GM19193 (cell line): ENCODE data around the gene RHOT1.

Experiments
- POLR2A ChIP-seq: IDR thresholded peaks from 4 replicates; pipeline ENCODE4 v1.6.1; 2011; ENCODE audit not compliant: insufficient read depth, insufficient read length; ENCODE audit errors: extremely low read depth

The RHOT1 gene

GRCh38 chr17:32142038-32142856, at the start of gene RHOT1:
TSS of gene RHOT1 (plus strand) at chr17:32142502. CDS start at chr17:32142693, 191 bp downstream.
- peak; percentile 55 for TF ChIP-seq POLR2A

DNA sequence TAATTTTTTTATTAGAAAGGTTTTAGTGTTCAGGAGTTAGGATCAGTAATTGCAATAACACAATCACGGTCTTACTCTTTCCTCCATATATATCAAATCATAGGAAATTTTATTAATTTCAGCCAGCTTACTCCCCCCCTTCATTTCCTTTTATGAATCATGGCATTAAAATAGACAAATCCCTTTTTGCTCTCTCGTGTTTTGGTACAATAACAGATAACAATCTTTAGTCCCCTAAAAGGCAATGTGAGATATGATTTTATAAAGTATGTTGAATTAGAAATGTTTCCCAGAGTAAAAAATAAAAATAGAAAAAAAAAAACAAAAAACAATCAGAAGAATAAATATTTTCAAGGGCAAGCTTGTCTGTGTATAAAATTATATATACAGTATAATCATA, 42.6 kb upstream of the RHOT1 start:
- no peak for TF ChIP-seq POLR2A

- TF ChIP-seq POLR2A = no peak
These were observed 41.2 kb upstream of the RHOT1 start for GRCh38 chr17:32100971-32101631.

DNA sequence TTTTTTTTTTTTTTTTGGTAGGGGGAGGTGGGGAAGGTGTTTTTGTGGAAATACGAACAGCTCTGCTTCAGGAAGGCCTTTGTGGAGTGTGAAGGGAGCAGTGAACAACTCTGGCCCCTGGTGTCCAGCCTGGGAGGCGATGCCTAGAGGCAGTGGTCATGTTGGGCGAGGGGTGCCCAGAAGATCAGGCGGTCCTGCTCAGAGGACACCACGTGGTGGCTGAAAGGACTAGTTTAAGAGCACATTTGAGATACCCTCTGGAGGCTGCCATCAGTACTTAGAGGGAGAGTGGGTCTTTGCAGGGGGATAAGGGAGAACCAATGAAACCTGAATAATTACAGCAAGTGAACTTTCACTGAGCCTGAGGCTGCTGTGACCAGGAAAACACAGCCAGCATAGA, 40.1 kb upstream of the RHOT1 start:
- TF ChIP-seq POLR2A = no peak

DNA sequence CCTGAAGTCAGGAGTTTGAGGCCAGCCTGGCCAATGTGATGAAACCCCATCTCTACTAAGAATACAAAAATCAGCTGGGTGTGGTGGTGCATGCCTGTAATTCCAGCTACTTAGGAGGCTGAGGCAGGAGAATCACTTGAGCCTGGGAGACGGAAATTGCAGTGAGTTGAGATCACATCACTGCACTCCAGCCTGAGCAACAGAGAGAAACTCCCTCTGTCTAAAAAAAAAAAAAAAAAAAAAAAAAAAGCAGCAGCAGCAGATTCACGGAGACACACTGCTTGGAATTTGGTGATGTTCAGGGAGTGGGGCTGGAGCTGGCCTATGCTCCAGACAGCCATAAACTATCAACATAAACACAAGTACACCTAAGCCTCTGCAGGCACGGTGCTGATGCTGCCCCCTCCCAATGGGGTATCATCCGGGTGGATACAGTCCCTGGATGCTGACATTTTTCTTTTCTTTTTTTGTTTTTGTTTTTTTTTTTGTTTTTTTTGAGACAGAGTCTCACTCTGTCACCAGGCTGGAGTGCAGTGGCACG, 39.6 kb upstream of the RHOT1 start:
- no peak for TF ChIP-seq POLR2A

GRCh38 chr17:32103476-32104113, 38.7 kb upstream of the RHOT1 start:
- TF ChIP-seq POLR2A = no peak

GRCh38 chr17:32104158-32104557, 38.1 kb upstream of the RHOT1 start:
- TF ChIP-seq POLR2A = no peak

GRCh38 chr17:32110596-32110995, 31.7 kb upstream of the RHOT1 start:
- TF ChIP-seq POLR2A = no peak

GRCh38 chr17:32111141-32111771, 31.0 kb upstream of the RHOT1 start:
- no peak for TF ChIP-seq POLR2A

DNA sequence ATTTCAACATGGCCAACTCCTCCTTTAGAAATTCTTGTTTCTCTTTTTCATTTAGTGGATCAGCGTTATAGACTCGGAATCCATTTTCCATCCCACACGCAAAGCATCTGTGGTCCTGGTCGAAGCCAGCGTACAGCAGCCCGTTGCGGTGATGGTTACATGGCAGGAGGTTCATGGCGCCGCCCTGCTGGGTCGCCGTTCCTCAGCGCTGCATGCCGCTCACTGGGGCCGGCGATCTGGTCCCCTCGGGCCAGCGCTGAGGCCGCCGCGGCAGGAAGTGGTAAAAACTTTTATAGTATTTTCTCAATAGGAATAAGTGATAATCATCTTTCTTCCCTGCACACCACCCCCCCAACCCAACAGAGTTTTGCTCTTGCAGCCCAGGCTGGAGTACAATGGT, 29.9 kb upstream of the RHOT1 start:
- no peak for TF ChIP-seq POLR2A

DNA sequence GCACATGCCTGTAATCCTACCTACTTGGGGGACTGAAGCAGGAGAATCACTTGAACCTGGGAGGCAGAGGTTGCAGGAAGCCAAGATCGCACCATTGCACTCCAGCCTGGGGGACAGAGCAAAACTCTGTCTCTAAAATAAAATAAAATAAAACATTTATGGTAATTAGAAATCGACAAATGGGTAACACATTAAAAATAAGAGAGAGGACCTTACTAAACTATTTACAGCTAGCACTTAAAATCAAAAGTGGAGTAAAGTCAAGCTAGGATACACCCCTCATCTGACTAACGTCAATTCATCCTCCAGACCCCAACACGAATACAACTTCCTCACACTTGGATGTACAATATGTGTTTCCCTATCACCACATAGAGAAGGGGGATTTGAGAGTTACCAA, 27.8 kb upstream of the RHOT1 start:
- TF ChIP-seq POLR2A = no peak

DNA sequence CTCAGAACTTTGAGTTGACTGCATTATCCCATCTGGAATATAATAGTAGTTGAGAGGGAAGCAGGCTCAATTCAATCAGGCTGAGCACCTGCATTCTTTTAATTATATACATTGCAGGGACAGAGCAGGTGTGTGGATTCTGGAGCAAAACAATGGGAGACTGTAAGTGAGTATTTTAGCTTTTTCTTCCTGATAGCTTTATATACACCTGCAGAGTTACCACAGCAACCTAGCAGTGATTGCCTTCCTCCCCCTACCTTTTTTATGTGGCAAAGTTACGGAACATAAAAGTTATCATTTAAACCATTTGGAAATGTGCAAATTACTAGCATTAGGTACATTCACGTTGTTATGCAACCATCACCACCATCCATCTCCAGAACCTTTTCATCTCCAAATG, 25.4 kb upstream of the RHOT1 start:
- no peak for TF ChIP-seq POLR2A

DNA sequence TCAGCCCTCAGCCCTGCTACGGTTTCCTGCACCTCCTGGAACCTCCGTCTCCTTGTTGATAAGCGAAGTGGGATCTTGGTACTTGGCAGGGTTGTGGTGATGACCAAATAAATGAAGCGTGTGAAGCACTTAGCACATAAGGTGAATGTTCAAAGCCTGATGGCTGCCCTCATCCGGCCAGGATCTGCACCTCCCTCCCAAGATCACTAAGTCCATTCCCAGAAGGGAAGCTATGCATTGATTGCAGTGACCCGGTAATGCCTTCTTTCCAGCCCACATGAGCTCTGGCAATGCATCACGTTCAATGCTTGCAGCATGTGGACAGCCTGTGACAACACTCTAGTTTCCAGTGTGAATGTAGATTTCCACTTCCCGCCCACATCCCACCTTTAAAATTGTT, 24.9 kb upstream of the RHOT1 start:
- no peak for TF ChIP-seq POLR2A

- no peak for TF ChIP-seq POLR2A
These were observed 23.5 kb upstream of the RHOT1 start for GRCh38 chr17:32118835-32119234.

DNA sequence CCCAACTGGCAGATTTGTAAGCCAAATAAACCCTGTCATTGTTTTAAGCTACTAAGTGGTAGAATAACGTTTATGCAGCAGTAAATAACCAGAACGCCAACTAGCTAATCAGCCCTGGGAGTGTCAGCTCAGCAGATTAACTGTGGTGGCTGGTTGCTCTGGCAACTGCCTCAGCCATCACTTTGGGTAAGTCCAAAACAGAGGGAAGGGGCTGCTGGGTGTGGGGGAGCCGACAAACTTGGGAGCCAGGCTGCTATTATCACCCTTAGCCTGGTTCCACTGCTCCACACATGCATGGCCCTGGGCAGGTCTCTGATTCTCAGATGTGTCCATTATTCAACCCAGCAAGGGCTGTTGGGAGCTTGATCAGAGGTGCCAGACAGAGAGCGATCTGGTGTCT, 22.2 kb upstream of the RHOT1 start:
- TF ChIP-seq POLR2A = no peak
